Keratinocyte (primary cell): ENCODE measurements around the gene GARIN3.

Experiments used
- EZH2 ChIP-seq: IDR thresholded peaks from one replicate; pipeline ENCODE4 v1.6.1; 2012; ENCODE audit warnings: inconsistent platforms, mild to moderate bottlenecking, low read length, moderate library complexity
- TF ChIP-seq, protein P1 (sequence below), 3 experiments: IDR thresholded peaks in 1 of 3; conservative IDR thresholded peaks in 1 of 3; optimal IDR thresholded peaks in 1 of 3; 2 replicates in 2 of 3; 3 replicates in 1 of 3; pipeline versions ENCODE3 to v1.5.1; 2011; ENCODE audit warnings: low read length in 3 of 3, mild to moderate bottlenecking in 3 of 3, moderate library complexity in 2 of 3, control low read depth in 1 of 3, inconsistent platforms in 1 of 3; ENCODE audit not compliant: insufficient read depth in 2 of 3; ENCODE audit errors: extremely low read depth in 1 of 3

DNA sequence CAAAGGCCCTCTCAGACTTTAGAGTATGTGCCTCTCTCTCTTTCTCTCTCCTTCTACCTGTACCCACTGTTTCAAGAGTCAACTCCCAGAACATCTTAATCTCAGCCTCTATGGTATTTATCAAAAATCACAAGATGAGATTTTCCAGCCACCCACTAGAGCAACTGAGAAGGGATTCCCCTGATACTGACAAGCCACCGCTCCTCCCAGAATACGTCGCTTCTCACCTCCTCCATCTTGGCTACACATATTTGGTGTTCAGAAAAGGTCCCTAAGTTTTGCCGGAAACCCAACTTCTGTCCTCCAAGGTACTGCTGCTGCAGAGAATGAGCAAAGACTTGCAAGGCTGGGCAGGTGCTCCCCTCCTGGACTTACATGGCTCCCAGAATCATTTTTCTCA lies 6.1 kb downstream of the GARIN3 start:
- TF ChIP-seq EZH2 = no peak
- TF ChIP-seq, protein P1, sequence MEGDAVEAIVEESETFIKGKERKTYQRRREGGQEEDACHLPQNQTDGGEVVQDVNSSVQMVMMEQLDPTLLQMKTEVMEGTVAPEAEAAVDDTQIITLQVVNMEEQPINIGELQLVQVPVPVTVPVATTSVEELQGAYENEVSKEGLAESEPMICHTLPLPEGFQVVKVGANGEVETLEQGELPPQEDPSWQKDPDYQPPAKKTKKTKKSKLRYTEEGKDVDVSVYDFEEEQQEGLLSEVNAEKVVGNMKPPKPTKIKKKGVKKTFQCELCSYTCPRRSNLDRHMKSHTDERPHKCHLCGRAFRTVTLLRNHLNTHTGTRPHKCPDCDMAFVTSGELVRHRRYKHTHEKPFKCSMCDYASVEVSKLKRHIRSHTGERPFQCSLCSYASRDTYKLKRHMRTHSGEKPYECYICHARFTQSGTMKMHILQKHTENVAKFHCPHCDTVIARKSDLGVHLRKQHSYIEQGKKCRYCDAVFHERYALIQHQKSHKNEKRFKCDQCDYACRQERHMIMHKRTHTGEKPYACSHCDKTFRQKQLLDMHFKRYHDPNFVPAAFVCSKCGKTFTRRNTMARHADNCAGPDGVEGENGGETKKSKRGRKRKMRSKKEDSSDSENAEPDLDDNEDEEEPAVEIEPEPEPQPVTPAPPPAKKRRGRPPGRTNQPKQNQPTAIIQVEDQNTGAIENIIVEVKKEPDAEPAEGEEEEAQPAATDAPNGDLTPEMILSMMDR (optimal IDR thresholded peaks at IDR 0.05 in 1 of 3, IDR thresholded peaks at IDR 0.05 in 1 of 3, conservative IDR thresholded peaks at IDR 0.05 in 1 of 3; ENCODE audit: extremely low read depth in 1 of 3, insufficient read depth in 2 of 3, low read length in 3 of 3) = no peak
